Lung (tissue), 12 donors: ENCODE measurements around the gene FANCD2. TPM values are rescaled to one million over a fixed set of nuclear protein-coding genes. Genes with fewer than 3 reads are reported as not detected.
A peak's percentile ranks its signal among the peaks of the same experiment; 100 is the strongest.

Experiments
- ATAC-seq: fragments of 200-7000 bp; cut with Tn5 transposase; one replicate; pipeline ENCODE4 v1.9.1; 2020; ENCODE audit warnings: moderate number of reproducible peaks; ENCODE audit not compliant: insufficient read depth, low FRiP score
- DNase-seq, 3 donors: peaks; one replicate each; pipeline ENCODE4 v3.0.0-alpha.2; 2013 to 2017
- H3K27ac ChIP-seq, 2 donors: one replicate each; pipeline ENCODE4 v1.5.1; 2013; ENCODE audit warnings: mild to moderate bottlenecking in 2 of 2, moderate library complexity in 2 of 2, control low read depth in 1 of 2, inconsistent platforms in 1 of 2, low read depth in 1 of 2, low read length in 1 of 2
- H3K27me3 ChIP-seq, 3 donors: one replicate each; pipeline ENCODE4 v1.5.1; 2013; ENCODE audit warnings: low read length in 2 of 3; ENCODE audit not compliant: control insufficient read depth in 3 of 3, insufficient read depth in 3 of 3
- H3K36me3 ChIP-seq, 4 donors: one replicate each; pipeline ENCODE4 v1.5.1; 2013; ENCODE audit warnings: low read length in 4 of 4, mild to moderate bottlenecking in 1 of 4, moderate library complexity in 1 of 4; ENCODE audit not compliant: control insufficient read depth in 4 of 4, insufficient read depth in 4 of 4
- H3K4me1 ChIP-seq, 5 donors: one replicate each; pipeline ENCODE4 v1.5.1; 2013; ENCODE audit warnings: low read length in 5 of 5, mild to moderate bottlenecking in 2 of 5, moderate library complexity in 1 of 5; ENCODE audit not compliant: control insufficient read depth in 5 of 5, insufficient read depth in 5 of 5
- H3K4me3 ChIP-seq: one replicate; pipeline ENCODE4 v1.5.1; 2013; ENCODE audit warnings: mild to moderate bottlenecking, control low read depth, moderate library complexity
- H3K9ac ChIP-seq, 2 donors: one replicate each; pipeline ENCODE4 v1.5.1; 2013; ENCODE audit warnings: low read length in 2 of 2, control low read depth in 1 of 2; ENCODE audit not compliant: insufficient read depth in 1 of 2
- H3K9me3 ChIP-seq, 4 donors: one replicate each; pipeline ENCODE4 v1.5.1; 2013; ENCODE audit warnings: low read length in 3 of 4, mild to moderate bottlenecking in 1 of 4, moderate library complexity in 1 of 4; ENCODE audit not compliant: control insufficient read depth in 4 of 4, insufficient read depth in 3 of 4
- WGBS, 2 donors: extraction: QIAGEN DNeasy Blood & Tissue Kit; methylation state at CpG; one replicate each; pipeline ENCODE4 v1.1.7; 2013; 5-methylcytosine and 5-hydroxymethylcytosine counted together
- polyA plus RNA-seq, 2 donors: library from polyadenylated mRNA; stranded (reverse); fragments of 200-250 nt; gene quantifications; one replicate each; pipeline ENCODE4 v1.2.1, GENCODE V29; 2013
- total RNA-seq, 2 donors: library from RNA; depleted of rRNA in 1 of 2; stranded (reverse); fragments of >200 nt in 1 of 2; gene quantifications; one replicate each; pipeline ENCODE4 v1.2.1, GENCODE V29; 2014 to 2021
- TF ChIP-seq, protein P1 (sequence below): IDR thresholded peaks from 2 replicates; pipeline ENCODE4 v1.5.1; 2012; ENCODE audit warnings: mild to moderate bottlenecking; ENCODE audit errors: control extremely low read depth, extremely low read depth
- donor health status: control.
- donor health status: control.
- donor health status: Bipolar disorder and iron deficiency.
- donor health status: healthy.
- donor health status: DM: yes; HTN: yes; CAD: no.

Gene FANCD2
- total and polyA plus RNA-seq, 4 donors, result 2.9 to 8.6 (median 4.4) TPM

DNA sequence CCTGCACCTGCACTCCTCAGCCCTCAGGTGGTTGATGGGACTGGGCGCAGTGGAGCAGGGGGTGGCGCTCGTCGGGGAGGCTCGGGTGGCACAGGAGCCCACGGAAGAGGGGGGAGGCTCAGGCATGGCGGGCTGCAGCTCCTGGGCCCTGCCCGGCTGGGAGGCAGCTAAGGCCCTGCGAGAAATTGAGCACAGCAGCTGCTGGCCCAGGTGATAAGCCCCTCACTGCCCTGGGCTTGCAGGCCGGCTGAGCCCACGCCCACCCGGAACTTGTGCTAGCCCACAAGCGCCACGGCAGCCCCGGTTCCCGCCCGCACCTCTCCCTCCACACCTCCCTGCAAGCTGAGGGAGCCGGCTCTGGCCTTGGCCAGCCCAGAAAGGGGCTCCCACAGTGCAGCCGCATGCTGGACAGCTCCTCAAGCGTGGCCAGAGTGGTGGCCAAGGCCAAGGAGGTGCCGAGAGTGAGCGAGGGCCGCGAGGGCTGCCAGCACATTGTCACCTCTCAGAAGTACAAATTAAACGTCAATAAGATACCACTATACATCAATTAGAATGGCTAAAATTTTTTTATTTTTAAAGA is 110.3 kb downstream of the FANCD2 start:
- no peak for ATAC-seq
- TF ChIP-seq, protein P1, sequence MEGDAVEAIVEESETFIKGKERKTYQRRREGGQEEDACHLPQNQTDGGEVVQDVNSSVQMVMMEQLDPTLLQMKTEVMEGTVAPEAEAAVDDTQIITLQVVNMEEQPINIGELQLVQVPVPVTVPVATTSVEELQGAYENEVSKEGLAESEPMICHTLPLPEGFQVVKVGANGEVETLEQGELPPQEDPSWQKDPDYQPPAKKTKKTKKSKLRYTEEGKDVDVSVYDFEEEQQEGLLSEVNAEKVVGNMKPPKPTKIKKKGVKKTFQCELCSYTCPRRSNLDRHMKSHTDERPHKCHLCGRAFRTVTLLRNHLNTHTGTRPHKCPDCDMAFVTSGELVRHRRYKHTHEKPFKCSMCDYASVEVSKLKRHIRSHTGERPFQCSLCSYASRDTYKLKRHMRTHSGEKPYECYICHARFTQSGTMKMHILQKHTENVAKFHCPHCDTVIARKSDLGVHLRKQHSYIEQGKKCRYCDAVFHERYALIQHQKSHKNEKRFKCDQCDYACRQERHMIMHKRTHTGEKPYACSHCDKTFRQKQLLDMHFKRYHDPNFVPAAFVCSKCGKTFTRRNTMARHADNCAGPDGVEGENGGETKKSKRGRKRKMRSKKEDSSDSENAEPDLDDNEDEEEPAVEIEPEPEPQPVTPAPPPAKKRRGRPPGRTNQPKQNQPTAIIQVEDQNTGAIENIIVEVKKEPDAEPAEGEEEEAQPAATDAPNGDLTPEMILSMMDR, result no peak

DNA sequence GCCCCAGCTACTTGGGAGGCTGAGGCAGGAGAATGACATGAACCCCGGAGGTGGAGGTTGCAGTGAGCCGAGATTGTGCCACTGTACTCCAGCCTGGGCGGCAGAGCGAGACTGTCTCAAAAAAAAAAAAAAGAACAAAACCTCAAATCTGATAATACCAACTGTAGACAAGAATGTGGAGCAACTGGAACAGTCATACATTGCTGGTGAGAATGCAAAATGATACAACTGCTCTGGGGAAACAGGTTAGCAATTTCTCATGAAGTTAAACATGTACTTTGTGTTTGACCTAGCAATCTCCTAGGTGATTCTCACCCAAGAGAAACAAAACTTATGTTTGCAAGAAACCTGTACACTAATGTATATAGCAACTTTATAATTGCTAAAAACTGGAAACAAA is 110.9 kb downstream of the FANCD2 start:
- no peaks in the 10 kb centered on the region for H3K4me1 ChIP-seq
- TF ChIP-seq, protein P1, result no peak
- WGBS, 2 donors, result 82 to 88% methylated on average over 4 of the region's 4 CpGs
- ATAC-seq (no peak), DNase-seq (no peak)
- no peak overlapping the region for H3K4me3 ChIP-seq
- no peak overlapping the region for H3K27ac ChIP-seq
- no peaks in the 10 kb centered on the region for H3K9me3 ChIP-seq
- H3K9ac ChIP-seq, result no peak overlapping the region
- H3K36me3 ChIP-seq, result no peaks in the 10 kb centered on the region
- no peaks in the 10 kb centered on the region for H3K27me3 ChIP-seq

More for the DNA sequence above, 110.3 kb downstream of the FANCD2 start:
- Histone ChIP-seq H3K9ac (no peak overlapping the region), H3K36me3 (no peaks in the 10 kb centered on the region), H3K4me3 (no peak overlapping the region), H3K27ac (no peak overlapping the region), H3K27me3 (no peaks in the 10 kb centered on the region), H3K9me3 (no peaks in the 10 kb centered on the region), H3K4me1 (no peaks in the 10 kb centered on the region)
- 91 to 96% methylated on average over 24 to 25 of the region's 25 CpGs for WGBS, 2 donors
- no peak for DNase-seq

DNA sequence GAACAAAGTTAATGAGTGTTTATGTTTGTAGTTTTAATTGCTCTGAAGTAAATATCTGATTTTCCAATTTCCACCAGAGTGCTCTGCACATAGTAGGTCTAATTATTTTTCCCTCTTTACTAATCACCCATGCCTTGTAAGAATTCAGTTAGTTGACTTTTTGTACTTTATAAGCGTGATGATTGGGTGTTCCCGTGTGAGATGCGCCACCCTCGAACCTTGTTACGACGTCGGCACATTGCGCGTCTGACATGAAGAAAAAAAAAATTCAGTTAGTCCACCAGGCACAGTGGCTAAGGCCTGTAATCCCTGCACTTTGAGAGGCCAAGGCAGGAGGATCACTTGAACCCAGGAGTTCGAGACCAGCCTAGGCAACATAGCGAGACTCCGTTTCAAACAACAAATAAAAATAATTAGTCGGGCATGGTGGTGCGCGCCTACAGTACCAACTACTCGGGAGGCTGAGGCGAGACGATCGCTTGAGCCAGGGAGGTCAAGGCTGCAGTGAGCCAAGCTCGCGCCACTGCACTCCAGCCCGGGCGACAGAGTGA is 114.8 kb downstream of the FANCD2 start:
- H3K4me1 ChIP-seq, result peaks cover 0 to 11% (median 8%) of the 10 kb centered on the region in 5 donors
- peak overlapping the region in 1 of 2 donors; percentile 59 for H3K27ac ChIP-seq
- no peak overlapping the region for H3K4me3 ChIP-seq
- H3K36me3 ChIP-seq, result peaks cover 0 to 2% (median 0%) of the 10 kb centered on the region in 4 donors
- 85 to 86% methylated on average over 23 of the region's 23 CpGs for WGBS, 2 donors
- no peak for ATAC-seq
- no peak overlapping the region for H3K9ac ChIP-seq
- H3K27me3 ChIP-seq, result no peaks in the 10 kb centered on the region
- TF ChIP-seq, protein P1, result no peak
- no peaks in the 10 kb centered on the region for H3K9me3 ChIP-seq
- DNase-seq, result no peak
